Posterior vena cava (tissue), 2 donors: Measurements from ENCODE around the gene NCKAP1. TPM values are rescaled to one million over a fixed set of nuclear protein-coding genes. Genes with fewer than 3 reads are reported as not detected.
"Not testable (repeated sequence)": the region's sequence is repeated elsewhere in the genome, so short reads cannot be mapped to it uniquely, and the experiment has no call there.

Source experiments
- DNase-seq: peaks from one replicate; pipeline ENCODE4 v3.0.0-alpha.2; 2020; ENCODE audit warnings: low spot score
- intact Hi-C, 2 donors: fragments of 100-400 bp; cut with DNase I; formaldehyde crosslinking; loops; one replicate each; pipeline versions ENCODE4 v1.14.1 to v1.14.2; 2022 to 2023
- total RNA-seq, 2 donors: library from RNA; stranded (reverse); fragmentation: NEBNext Ultra II Directional; extraction: Animal tissue kit (Norgen Biotek cat#: 25700); gene quantifications; one replicate each; pipeline ENCODE4 v1.2.1, GENCODE V29; 2021
- donor health status: DM: yes; HTN: yes; CAD: no.
- donor health status: DM: yes; HTN: yes; CAD: no.

Gene NCKAP1
- total RNA-seq, 2 donors from 2014 or later, result 187 to 280 TPM

- DNase-seq, result no peak
- intact Hi-C loops, result no loop called here
Observed at GRCh38 chr2:182970486-182970885, 67.8 kb downstream of the NCKAP1 start.

- intact Hi-C loops, result no loop called here
- DNase-seq, result no peak
Observed at GRCh38 chr2:182968493-182968892, 69.8 kb downstream of the NCKAP1 start.

- intact Hi-C loops, DNase-seq: not testable (repeated sequence)
Observed at GRCh38 chr2:182966356-182966755, 71.9 kb downstream of the NCKAP1 start.

GRCh38 chr2:182962641-182963040, 75.6 kb downstream of the NCKAP1 start:
- intact Hi-C loops, result no loop called here
- DNase-seq, result no peak

GRCh38 chr2:182960869-182961268, 77.4 kb downstream of the NCKAP1 start:
- intact Hi-C loops, DNase-seq: not testable (repeated sequence)

- intact Hi-C loops, result no loop called here
- DNase-seq, result no peak
Observed at GRCh38 chr2:182954789-182955188, 83.5 kb downstream of the NCKAP1 start.

- DNase-seq, result no peak
- intact Hi-C loops, result no loop called here
Observed at GRCh38 chr2:182952741-182953450, 85.4 kb downstream of the NCKAP1 start.

GRCh38 chr2:182951948-182952663, 86.2 kb downstream of the NCKAP1 start:
- intact Hi-C loops, result no loop called here
- no peak for DNase-seq

- no peak for DNase-seq
- intact Hi-C loops, result no loop called here
Observed at GRCh38 chr2:182950546-182950945, 87.7 kb downstream of the NCKAP1 start.

- DNase-seq, result no peak
- intact Hi-C loops, result no loop called here
Observed at GRCh38 chr2:182949572-182950189, 88.6 kb downstream of the NCKAP1 start.

GRCh38 chr2:182949052-182949451, 89.2 kb downstream of the NCKAP1 start:
- intact Hi-C loops, result no loop called here

GRCh38 chr2:182946958-182947369, 91.3 kb downstream of the NCKAP1 start:
- DNase-seq, result no peak
- intact Hi-C loops, result no loop called here

More at GRCh38 chr2:182949052-182949451, 89.2 kb downstream of the NCKAP1 start:
- DNase-seq, result no peak

- no peak for DNase-seq
- intact Hi-C loops, result no loop called here
Observed at GRCh38 chr2:182943339-182943738, 94.9 kb downstream of the NCKAP1 start.

GRCh38 chr2:182942756-182943155, 95.5 kb downstream of the NCKAP1 start:
- DNase-seq, result no peak

GRCh38 chr2:182941919-182942318, 96.3 kb downstream of the NCKAP1 start:
- intact Hi-C loops, result no loop called here
- DNase-seq, result no peak

More at GRCh38 chr2:182942756-182943155, 95.5 kb downstream of the NCKAP1 start:
- intact Hi-C loops, result no loop called here

GRCh38 chr2:182941121-182941722, 97.0 kb downstream of the NCKAP1 start:
- intact Hi-C loops, result no loop called here
- DNase-seq, result no peak

- intact Hi-C loops, result no loop called here
- DNase-seq, result no peak
Observed at GRCh38 chr2:182937870-182938269, 100.4 kb downstream of the NCKAP1 start.

GRCh38 chr2:182933629-182934028, 104.6 kb downstream of the NCKAP1 start:
- no peak for DNase-seq
- intact Hi-C loops, result no loop called here

GRCh38 chr2:182929972-182930371, 108.3 kb downstream of the NCKAP1 start:
- DNase-seq, result no peak
- intact Hi-C loops, result no loop called here

- intact Hi-C loops, result no loop called here
- no peak for DNase-seq
Observed at GRCh38 chr2:182924306-182924705, 114.0 kb downstream of the NCKAP1 start.
